AG09319 (cell line): ENCODE results near the gene LRBA.
"Not testable (repeated sequence)": the region's sequence is repeated elsewhere in the genome, so short reads cannot be mapped to it uniquely, and the experiment has no call there.

Source experiments
- DNase-seq: peaks from one replicate; pipeline ENCODE4 v3.0.0-alpha.2; 2010; ENCODE audit warnings: low read depth; ENCODE audit errors: extremely low read depth
- TF ChIP-seq, protein P1 (sequence below): IDR thresholded peaks from 2 replicates; pipeline ENCODE4 v1.5.1; 2011; ENCODE audit warnings: low read depth, mild to moderate bottlenecking, inconsistent platforms, low read length, moderate library complexity

LRBA gene

DNA sequence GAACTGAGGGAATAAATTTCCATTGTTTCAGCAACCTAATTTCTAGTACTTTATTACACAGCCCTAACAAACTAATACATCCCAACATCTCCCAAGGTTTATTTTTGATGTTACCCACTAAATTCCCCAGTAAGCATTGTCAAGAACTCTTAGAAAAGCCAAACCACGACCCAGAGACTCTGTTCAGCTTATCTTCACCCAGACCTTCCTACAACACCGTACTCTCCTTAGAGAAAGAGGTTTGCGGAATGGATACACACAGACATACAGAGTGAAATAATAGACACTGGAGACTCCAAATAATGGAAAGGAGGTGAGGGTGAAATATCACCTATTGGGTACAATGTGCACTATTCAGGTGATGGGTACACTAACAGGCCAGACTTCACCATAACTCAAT is 75.6 kb downstream of the LRBA start:
- TF ChIP-seq, protein P1, sequence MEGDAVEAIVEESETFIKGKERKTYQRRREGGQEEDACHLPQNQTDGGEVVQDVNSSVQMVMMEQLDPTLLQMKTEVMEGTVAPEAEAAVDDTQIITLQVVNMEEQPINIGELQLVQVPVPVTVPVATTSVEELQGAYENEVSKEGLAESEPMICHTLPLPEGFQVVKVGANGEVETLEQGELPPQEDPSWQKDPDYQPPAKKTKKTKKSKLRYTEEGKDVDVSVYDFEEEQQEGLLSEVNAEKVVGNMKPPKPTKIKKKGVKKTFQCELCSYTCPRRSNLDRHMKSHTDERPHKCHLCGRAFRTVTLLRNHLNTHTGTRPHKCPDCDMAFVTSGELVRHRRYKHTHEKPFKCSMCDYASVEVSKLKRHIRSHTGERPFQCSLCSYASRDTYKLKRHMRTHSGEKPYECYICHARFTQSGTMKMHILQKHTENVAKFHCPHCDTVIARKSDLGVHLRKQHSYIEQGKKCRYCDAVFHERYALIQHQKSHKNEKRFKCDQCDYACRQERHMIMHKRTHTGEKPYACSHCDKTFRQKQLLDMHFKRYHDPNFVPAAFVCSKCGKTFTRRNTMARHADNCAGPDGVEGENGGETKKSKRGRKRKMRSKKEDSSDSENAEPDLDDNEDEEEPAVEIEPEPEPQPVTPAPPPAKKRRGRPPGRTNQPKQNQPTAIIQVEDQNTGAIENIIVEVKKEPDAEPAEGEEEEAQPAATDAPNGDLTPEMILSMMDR = no peak
- DNase-seq = no peak

DNA sequence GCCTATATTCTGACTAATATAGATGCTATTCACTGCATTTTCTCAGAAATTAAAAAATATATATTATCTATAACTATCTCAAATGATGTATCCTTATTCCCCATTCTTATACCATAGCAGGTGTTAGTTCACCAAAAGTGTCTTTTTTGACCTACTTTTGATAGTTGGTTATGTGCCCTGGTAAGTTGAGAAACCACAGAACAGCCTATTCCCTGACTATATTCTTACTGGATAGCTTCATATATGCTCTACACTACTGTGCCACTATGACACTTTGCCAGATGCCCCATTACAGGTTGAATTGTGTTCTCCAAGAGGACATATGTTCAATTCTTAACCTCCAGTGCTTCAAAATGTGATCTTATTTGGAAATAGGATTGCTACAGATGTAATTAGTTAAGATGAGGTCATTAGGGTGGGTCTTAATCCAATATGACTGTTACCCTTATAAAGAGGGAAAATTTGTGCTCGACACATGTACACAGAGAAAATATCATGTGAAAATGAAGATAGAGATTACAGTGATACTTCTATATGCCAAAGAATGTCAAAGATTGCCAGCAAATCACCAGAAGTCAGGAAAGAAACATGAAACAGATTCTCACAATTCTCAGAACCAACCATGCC is 76.1 kb downstream of the LRBA start:
- TF ChIP-seq, protein P1 = no peak

DNA sequence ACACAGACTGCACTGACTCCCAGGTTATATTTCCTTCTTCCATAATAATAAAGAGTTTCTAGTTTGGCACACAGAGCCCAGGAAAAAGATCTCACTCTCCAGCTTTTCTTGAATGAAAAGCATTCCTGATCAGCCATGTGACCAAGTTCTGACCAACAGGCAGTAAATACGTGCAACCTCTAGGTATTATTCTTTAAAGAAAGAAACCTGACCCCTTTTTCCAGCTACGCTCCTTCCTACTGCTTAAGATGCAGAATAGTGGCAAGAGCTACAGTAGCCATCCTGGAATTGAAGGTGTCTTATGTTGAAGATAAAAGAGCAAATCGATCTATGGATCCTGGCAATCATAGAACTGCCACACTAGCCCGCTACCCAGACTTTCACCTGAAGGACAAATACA is 76.7 kb downstream of the LRBA start:
- no peak for DNase-seq
- TF ChIP-seq, protein P1 = no peak

More for the DNA sequence above, 76.1 kb downstream of the LRBA start:
- no peak for DNase-seq

DNA sequence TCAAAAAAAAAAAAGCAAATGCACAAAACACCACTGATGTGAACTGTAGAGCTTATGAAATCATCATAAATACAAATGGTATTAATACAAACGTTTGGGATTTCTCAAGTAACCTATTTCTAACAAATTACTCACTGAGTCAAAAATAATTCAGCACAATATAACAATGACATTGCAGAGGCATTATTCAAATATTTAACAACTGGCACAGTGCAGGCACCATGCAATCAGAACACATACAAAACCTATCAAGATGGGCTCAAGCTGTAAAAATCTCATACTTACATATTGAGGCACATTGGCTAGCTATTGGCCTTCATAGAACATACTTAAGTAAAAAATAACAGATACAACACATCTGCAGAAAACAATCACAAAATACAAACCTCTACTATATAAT is 81.1 kb downstream of the LRBA start:
- no peak for DNase-seq
- TF ChIP-seq, protein P1 = no peak

DNA sequence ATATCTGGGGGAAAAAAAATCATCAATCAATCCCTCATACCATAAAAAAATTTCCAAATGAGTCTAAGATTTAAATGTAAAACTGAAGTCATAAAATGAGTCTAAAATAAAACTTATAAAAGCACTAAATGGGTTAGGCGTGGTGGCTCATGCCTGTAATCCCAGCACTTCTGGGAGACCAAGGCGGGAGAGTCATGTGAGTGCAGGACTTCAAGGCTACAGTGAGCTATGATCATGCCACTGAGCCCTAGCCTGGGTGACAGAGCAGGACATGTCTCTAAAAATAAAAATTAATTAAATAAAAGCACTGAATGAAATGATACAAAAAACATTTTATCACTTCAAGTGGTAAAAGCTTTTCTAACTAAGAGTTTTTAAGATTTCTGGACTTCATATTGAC is 83.3 kb downstream of the LRBA start:
- no peak for DNase-seq
- TF ChIP-seq, protein P1 = no peak

DNA sequence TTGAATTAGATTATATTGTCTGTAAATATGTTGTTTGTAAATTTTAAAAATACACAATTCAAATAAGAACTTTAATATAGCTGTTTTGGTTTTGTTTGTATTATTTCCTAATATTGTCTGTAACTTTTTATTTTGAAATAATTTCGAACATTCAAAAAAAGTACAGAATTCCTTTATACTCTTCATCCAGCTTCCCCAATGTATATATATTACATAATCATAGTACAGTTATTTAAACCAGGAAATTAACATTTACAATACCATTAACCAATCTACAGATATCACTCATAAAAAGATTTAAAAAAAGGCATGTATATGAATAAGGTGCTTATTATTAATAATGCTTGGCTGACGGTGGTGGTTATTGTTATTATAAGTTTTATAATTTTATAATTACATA is 84.1 kb downstream of the LRBA start:
- no peak for DNase-seq
- TF ChIP-seq, protein P1 = no peak

DNA sequence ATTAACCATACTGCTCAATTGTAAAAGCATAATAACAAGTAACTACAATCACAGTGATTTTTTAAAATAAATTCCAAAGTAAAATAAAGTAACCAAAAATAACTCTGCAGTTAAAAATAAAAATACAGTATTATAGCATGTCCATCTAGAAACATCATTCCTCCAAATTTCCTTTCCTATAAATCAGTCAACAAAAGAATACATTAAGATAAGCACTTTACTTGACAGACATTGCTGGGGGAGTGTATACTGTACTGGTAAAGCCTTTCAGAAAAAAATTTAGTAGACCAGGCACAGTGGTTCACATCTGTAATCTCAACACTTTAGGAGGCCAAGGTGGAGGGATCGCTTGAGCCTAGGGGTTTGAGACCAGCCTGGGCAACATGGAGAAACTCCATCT is 91.1 kb downstream of the LRBA start:
- TF ChIP-seq, protein P1 = no peak
- no peak for DNase-seq

DNA sequence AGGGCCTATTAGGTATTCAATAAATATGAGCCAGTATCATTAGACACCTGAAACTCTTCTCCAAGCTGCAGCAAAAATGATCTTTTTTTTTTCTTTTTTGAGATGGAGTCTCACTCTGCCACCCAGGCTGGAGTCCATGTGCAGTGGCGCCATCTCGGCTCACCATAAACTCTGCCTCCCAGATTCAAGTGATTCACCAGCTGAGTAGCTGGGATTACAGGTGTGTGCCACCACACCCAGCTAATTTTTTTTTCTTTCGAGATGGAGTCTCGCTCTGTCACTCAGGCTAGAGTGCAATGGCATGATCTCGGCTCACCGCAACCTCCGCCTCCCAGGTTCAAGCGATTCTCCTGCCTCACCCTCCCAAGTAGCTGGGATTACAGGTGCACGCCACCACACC is 93.6 kb downstream of the LRBA start:
- not testable (repeated sequence) for DNase-seq

DNA sequence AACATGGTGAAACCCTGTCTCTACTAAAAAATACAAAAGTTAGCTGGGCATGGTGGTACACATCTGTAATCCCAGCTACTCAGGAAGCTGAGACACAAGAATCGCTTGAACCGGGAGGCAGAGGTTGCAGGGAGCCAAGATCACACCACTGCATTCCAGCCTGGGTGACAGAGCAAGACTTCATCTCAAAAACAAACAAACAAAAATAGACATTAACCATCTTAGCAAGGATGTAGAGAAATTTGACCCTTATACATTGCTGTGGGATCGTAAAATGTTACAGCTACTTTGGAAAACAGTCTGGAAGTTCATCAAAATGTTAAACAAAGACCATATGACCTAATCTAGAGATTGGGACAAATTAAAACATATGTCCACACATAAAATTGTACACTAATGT is 96.5 kb downstream of the LRBA start:
- not testable (repeated sequence) for DNase-seq
